Colonic mucosa (tissue), 4 donors: ENCODE results near the gene EFCAB10. TPM values are rescaled to one million over a fixed set of nuclear protein-coding genes. Genes with fewer than 3 reads are reported as not detected.

Experiments used
- DNase-seq: peaks from one replicate; pipeline ENCODE4 v3.0.0-alpha.2; 2020
- H3K27ac ChIP-seq: fragments of 200-600 bp; one replicate; pipeline ENCODE4 v1.8.0; 2021
- H3K27me3 ChIP-seq: fragments of 200-600 bp; one replicate; pipeline ENCODE4 v1.8.0; 2021
- H3K36me3 ChIP-seq: fragments of 200-600 bp; one replicate; pipeline ENCODE4 v1.8.0; 2021
- H3K4me1 ChIP-seq: fragments of 200-600 bp; one replicate; pipeline ENCODE4 v1.8.0; 2021; ENCODE audit warnings: mild to moderate bottlenecking
- H3K4me3 ChIP-seq: fragments of 200-600 bp; one replicate; pipeline ENCODE4 v1.8.0; 2021
- H3K9ac ChIP-seq, 2 donors: one replicate each; pipeline ENCODE4 v1.7.0; 2013; ENCODE audit warnings: control low read depth in 2 of 2, low read depth in 2 of 2, low read length in 2 of 2
- H3K9me3 ChIP-seq: fragments of 200-600 bp; one replicate; pipeline ENCODE4 v1.8.0; 2021
- CTCF ChIP-seq: fragments of 200-600 bp; IDR thresholded peaks from one replicate; pipeline ENCODE4 v1.8.0; 2022; ENCODE audit warnings: antibody characterized with exemption, mild to moderate bottlenecking
- intact Hi-C: fragments of 100-400 bp; cut with DNase I; formaldehyde crosslinking; loops from one replicate; pipeline ENCODE4 v1.14.1; 2022
- total RNA-seq, 2 donors: library from RNA; stranded (reverse); fragmentation: NEBNext Ultra II Directional in 1 of 2; extraction: Animal tissue kit (Norgen Biotek cat#: 25700) in 1 of 2; gene quantifications; one replicate each; pipeline ENCODE4 v1.2.1, GENCODE V29; 2021
- donor health status: healthy.
- donor health status: DM: no; HTN: no; CAD: no.
- donor health status: DM: no; HTN: no; CAD: no.

The EFCAB10 gene
- total RNA-seq, 2 donors from 2014 or later = not detected

GRCh38 chr7:105585850-105586500, 4.7 kb upstream of the EFCAB10 start:
- no peak overlapping the region for H3K9ac ChIP-seq
- H3K4me3 ChIP-seq = no peak overlapping the region
- peaks cover 3% of the 10 kb centered on the region for H3K4me1 ChIP-seq
- H3K27me3 ChIP-seq = no peaks in the 10 kb centered on the region
- no peaks in the 10 kb centered on the region for H3K9me3 ChIP-seq
- no peak overlapping the region for H3K27ac ChIP-seq
- intact Hi-C loops = no loop called here
- H3K36me3 ChIP-seq = no peaks in the 10 kb centered on the region
- DNase-seq = no peak
- TF ChIP-seq CTCF = no peak

GRCh38 chr7:105584165-105584564, 2.9 kb upstream of the EFCAB10 start:
- no peaks in the 10 kb centered on the region for H3K36me3 ChIP-seq
- no peak for DNase-seq
- no peak for TF ChIP-seq CTCF
- intact Hi-C loops = no loop called here
- no peak overlapping the region for H3K9ac ChIP-seq
- H3K9me3 ChIP-seq = no peaks in the 10 kb centered on the region
- H3K4me1 ChIP-seq = peaks cover 3% of the 10 kb centered on the region
- no peaks in the 10 kb centered on the region for H3K27me3 ChIP-seq
- H3K4me3 ChIP-seq = no peak overlapping the region
- H3K27ac ChIP-seq = no peak overlapping the region

GRCh38 chr7:105583061-105583460, 1.8 kb upstream of the EFCAB10 start:
- H3K9ac ChIP-seq = no peak overlapping the region
- peaks cover 3% of the 10 kb centered on the region for H3K4me1 ChIP-seq
- no peak for TF ChIP-seq CTCF
- H3K9me3 ChIP-seq = no peaks in the 10 kb centered on the region
- H3K27me3 ChIP-seq = no peaks in the 10 kb centered on the region
- intact Hi-C loops = no loop called here
- H3K27ac ChIP-seq = no peak overlapping the region
- no peak overlapping the region for H3K4me3 ChIP-seq
- no peak for DNase-seq
- no peaks in the 10 kb centered on the region for H3K36me3 ChIP-seq

GRCh38 chr7:105580022-105580740, 1.1 kb downstream of the EFCAB10 start:
- DNase-seq = no peak
- Histone ChIP-seq H3K27me3 (no peaks in the 10 kb centered on the region), H3K36me3 (no peaks in the 10 kb centered on the region), H3K9ac (no peak overlapping the region), H3K27ac (no peak overlapping the region), H3K4me3 (no peak overlapping the region), H3K9me3 (no peaks in the 10 kb centered on the region), H3K4me1 (peaks cover 3% of the 10 kb centered on the region)
- intact Hi-C loops = no loop called here
- no peak for TF ChIP-seq CTCF

- Histone ChIP-seq H3K9ac (no peak overlapping the region), H3K9me3 (no peaks in the 10 kb centered on the region), H3K4me1 (peaks cover 3% of the 10 kb centered on the region), H3K4me3 (no peak overlapping the region), H3K27ac (no peak overlapping the region), H3K27me3 (no peaks in the 10 kb centered on the region), H3K36me3 (no peaks in the 10 kb centered on the region)
- DNase-seq = no peak
- no peak for TF ChIP-seq CTCF
- intact Hi-C loops = no loop called here
These were observed 2.8 kb downstream of the EFCAB10 start for GRCh38 chr7:105578496-105578895.
